Right atrium auricular region (tissue), 2 donors: Measurements from ENCODE around the gene CCDC91. TPM values are rescaled to one million over a fixed set of nuclear protein-coding genes. Genes with fewer than 3 reads are reported as not detected.
"Not testable (repeated sequence)": the region's sequence is repeated elsewhere in the genome, so short reads cannot be mapped to it uniquely, and the experiment has no call there.

ENCODE experiments used
- DNase-seq: peaks from one replicate; pipeline ENCODE4 v3.0.0-alpha.2; 2019; ENCODE audit warnings: low spot score
- H3K27ac ChIP-seq, 2 donors: fragments of 200-600 bp; sonication (generic); 1 replicate in 1 of 2; 2 replicates in 1 of 2; pipeline ENCODE4 v1.5.1; 2016 to 2019
- H3K27me3 ChIP-seq, 2 donors: fragments of 200-600 bp; sonication (generic); one replicate each; pipeline versions ENCODE4 v1.5.1 to v1.6.0; 2017 to 2019
- H3K36me3 ChIP-seq: fragments of 200-600 bp; sonication (generic); one replicate; pipeline ENCODE4 v1.5.1; 2016
- H3K4me1 ChIP-seq, 2 donors: fragments of 200-600 bp; sonication (generic); one replicate each; pipeline versions ENCODE4 v1.5.1 to v1.6.0; 2017 to 2019
- H3K4me3 ChIP-seq, 2 donors: fragments of 200-600 bp; sonication (generic); 1 replicate in 1 of 2; 2 replicates in 1 of 2; pipeline ENCODE4 v1.5.1; 2017 to 2019; ENCODE audit warnings: mild to moderate bottlenecking in 1 of 2, moderate library complexity in 1 of 2
- H3K9me3 ChIP-seq, 2 donors: fragments of 200-600 bp; sonication (generic); one replicate each; pipeline ENCODE4 v1.5.1; 2019
- total RNA-seq, 2 donors: library from RNA; depleted of rRNA; stranded (reverse); fragments of >200 nt; gene quantifications; one replicate each; pipeline ENCODE4 v1.1.0, GENCODE V29; 2016
- TF ChIP-seq, protein P1 (sequence below), 2 donors: fragments of 200-600 bp; sonication (generic); IDR thresholded peaks; one replicate each; pipeline ENCODE4 v1.5.1; 2019; ENCODE audit warnings: antibody characterized with exemption in 2 of 2

The CCDC91 gene
- total RNA-seq, 2 donors from 2014 or later: 33.6 to 36.1 TPM

GRCh38 chr12:28316049-28316448 lies 125.8 kb downstream of the CCDC91 start:
- TF ChIP-seq, protein P1, sequence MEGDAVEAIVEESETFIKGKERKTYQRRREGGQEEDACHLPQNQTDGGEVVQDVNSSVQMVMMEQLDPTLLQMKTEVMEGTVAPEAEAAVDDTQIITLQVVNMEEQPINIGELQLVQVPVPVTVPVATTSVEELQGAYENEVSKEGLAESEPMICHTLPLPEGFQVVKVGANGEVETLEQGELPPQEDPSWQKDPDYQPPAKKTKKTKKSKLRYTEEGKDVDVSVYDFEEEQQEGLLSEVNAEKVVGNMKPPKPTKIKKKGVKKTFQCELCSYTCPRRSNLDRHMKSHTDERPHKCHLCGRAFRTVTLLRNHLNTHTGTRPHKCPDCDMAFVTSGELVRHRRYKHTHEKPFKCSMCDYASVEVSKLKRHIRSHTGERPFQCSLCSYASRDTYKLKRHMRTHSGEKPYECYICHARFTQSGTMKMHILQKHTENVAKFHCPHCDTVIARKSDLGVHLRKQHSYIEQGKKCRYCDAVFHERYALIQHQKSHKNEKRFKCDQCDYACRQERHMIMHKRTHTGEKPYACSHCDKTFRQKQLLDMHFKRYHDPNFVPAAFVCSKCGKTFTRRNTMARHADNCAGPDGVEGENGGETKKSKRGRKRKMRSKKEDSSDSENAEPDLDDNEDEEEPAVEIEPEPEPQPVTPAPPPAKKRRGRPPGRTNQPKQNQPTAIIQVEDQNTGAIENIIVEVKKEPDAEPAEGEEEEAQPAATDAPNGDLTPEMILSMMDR (IDR thresholded peaks at IDR 0.05): no peak
- H3K4me1 ChIP-seq: peaks cover 0 to 12% of the 10 kb centered on the region in 2 donors
- no peak for DNase-seq
- no peak overlapping the region for H3K27ac ChIP-seq
- no peak overlapping the region for H3K4me3 ChIP-seq
- no peaks in the 10 kb centered on the region for H3K27me3 ChIP-seq
- no peaks in the 10 kb centered on the region for H3K36me3 ChIP-seq
- H3K9me3 ChIP-seq: peaks cover 0 to 13% of the 10 kb centered on the region in 2 donors

- H3K9me3 ChIP-seq: peaks cover 0 to 13% of the 10 kb centered on the region in 2 donors
- no peaks in the 10 kb centered on the region for H3K27me3 ChIP-seq
- peaks cover 0 to 12% of the 10 kb centered on the region in 2 donors for H3K4me1 ChIP-seq
- H3K36me3 ChIP-seq: no peaks in the 10 kb centered on the region
- no peak overlapping the region for H3K4me3 ChIP-seq
- TF ChIP-seq, protein P1 (IDR thresholded peaks at IDR 0.05): no peak
- no peak overlapping the region for H3K27ac ChIP-seq
- no peak for DNase-seq
These were observed 128.0 kb downstream of the CCDC91 start for GRCh38 chr12:28318273-28318672.

DNA sequence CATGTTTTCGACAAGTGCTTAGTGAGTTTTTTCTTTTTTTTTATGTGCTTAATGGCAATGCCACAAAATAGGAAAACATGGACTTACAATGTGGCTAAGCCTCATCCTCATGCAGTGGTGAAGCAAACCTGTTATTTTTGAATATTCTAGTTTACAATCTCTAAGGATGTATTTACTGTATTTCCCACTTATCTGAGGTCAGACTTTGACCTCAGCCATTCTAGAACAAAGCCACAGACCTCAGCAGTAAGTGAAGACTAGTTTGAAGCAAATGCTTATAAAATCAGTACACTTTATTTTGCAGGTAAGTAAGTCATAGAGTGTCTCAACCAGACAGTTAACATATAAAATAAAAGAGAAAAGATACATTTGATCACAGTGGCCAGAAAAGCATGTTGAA lies 130.1 kb downstream of the CCDC91 start:
- Histone ChIP-seq H3K9me3 (peaks cover 0 to 11% of the 10 kb centered on the region in 2 donors), H3K36me3 (no peaks in the 10 kb centered on the region), H3K4me1 (no peaks in the 10 kb centered on the region), H3K27me3 (no peaks in the 10 kb centered on the region), H3K27ac (no peak overlapping the region), H3K4me3 (no peak overlapping the region)
- TF ChIP-seq, protein P1 (IDR thresholded peaks at IDR 0.05): no peak
- no peak for DNase-seq

- DNase-seq: no peak
- Histone ChIP-seq H3K9me3 (no peaks in the 10 kb centered on the region), H3K27me3 (no peaks in the 10 kb centered on the region), H3K4me1 (no peaks in the 10 kb centered on the region), H3K36me3 (no peaks in the 10 kb centered on the region), H3K4me3 (no peak overlapping the region), H3K27ac (no peak overlapping the region)
- TF ChIP-seq, protein P1 (IDR thresholded peaks at IDR 0.05): no peak
These were observed 137.5 kb downstream of the CCDC91 start for GRCh38 chr12:28327722-28328121.

GRCh38 chr12:28328967-28329366 lies 138.7 kb downstream of the CCDC91 start:
- Histone ChIP-seq H3K9me3 (no peaks in the 10 kb centered on the region), H3K27me3 (no peaks in the 10 kb centered on the region), H3K27ac (no peak overlapping the region), H3K4me1 (no peaks in the 10 kb centered on the region), H3K4me3 (no peak overlapping the region), H3K36me3 (no peaks in the 10 kb centered on the region)
- DNase-seq: no peak
- TF ChIP-seq, protein P1 (IDR thresholded peaks at IDR 0.05): no peak

DNA sequence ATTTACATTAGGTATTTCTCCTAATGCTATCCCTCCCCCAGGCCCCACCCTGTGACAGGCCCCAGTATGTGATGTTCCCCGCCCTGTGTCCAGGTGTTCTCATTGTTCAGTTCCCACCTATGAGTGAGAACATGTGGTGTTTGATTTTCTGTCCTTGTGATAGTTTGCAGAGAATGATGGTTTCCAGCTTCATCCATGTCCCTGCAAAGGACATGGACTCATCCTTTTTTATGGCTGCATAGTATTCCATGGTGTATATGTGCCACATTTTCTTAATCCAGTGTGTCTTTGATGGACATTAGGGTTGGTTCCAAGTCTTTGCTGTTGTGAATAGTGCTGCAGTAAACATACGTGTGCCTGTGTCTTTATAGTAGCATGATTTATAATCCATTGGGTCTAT lies 139.5 kb downstream of the CCDC91 start:
- not testable (repeated sequence) for H3K4me3 ChIP-seq, DNase-seq, H3K4me1 ChIP-seq, H3K36me3 ChIP-seq, H3K9me3 ChIP-seq, H3K27me3 ChIP-seq, H3K27ac ChIP-seq

DNA sequence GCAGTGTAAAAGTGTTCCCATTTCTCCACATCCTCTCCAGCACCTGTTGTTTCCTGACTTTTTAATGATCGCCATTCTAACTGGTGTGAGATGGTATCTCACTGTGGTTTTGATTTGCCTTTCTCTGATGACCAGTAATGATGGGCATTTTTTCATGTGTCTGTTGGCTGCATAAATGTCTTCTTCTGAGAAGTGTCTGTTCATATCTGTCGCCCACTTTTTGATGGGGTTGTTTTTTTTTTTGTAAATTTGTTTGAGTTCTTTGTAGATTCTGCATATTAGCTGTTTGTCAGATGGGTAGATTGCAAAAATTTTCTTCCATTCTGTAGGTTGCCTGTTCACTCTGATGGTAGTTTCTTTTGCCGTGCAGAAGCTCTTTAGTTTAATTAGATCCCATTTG lies 140.0 kb downstream of the CCDC91 start:
- H3K9me3 ChIP-seq, DNase-seq, H3K4me3 ChIP-seq, H3K36me3 ChIP-seq, H3K27ac ChIP-seq, H3K4me1 ChIP-seq, H3K27me3 ChIP-seq: not testable (repeated sequence)
